Subcutaneous adipose tissue (tissue), 4 donors: ENCODE results near the gene PLCXD3. TPM values are rescaled to one million over a fixed set of nuclear protein-coding genes. Genes with fewer than 3 reads are reported as not detected.

Experiments
- total RNA-seq, 4 donors: library from RNA; depleted of rRNA; stranded (reverse); fragments of >200 nt; gene quantifications; one replicate each; pipeline ENCODE4 v1.1.0, GENCODE V29; 2016
- TF ChIP-seq, protein P1 (sequence below): fragments of 450-650 bp; IDR thresholded peaks from one replicate; pipeline ENCODE4 v1.5.1; 2016; ENCODE audit warnings: low read depth, mild to moderate bottlenecking, control low read depth, antibody characterized with exemption, moderate library complexity

The PLCXD3 gene
- total RNA-seq, 4 donors from 2014 or later = 3.4 to 8.1 (median 7.1) TPM

DNA sequence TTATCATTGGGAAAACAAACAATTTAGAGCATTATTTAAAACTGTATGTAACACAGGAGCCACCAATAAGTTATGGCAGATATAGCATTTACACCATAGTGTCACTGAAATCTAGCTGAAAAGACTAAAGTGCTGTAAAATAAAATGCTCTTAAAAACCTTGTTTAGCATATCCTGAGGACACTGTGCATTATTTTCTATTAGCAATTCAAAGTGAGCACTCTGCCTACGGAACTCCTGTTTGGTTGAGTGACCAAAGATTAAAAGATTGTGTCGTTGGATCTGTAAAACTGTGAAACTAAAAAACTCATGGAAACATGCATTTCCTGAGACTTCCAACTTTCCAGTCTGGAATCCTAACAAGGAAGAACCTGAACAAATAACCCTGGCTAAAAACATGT lies 201.1 kb downstream of the PLCXD3 start:
- TF ChIP-seq, protein P1, sequence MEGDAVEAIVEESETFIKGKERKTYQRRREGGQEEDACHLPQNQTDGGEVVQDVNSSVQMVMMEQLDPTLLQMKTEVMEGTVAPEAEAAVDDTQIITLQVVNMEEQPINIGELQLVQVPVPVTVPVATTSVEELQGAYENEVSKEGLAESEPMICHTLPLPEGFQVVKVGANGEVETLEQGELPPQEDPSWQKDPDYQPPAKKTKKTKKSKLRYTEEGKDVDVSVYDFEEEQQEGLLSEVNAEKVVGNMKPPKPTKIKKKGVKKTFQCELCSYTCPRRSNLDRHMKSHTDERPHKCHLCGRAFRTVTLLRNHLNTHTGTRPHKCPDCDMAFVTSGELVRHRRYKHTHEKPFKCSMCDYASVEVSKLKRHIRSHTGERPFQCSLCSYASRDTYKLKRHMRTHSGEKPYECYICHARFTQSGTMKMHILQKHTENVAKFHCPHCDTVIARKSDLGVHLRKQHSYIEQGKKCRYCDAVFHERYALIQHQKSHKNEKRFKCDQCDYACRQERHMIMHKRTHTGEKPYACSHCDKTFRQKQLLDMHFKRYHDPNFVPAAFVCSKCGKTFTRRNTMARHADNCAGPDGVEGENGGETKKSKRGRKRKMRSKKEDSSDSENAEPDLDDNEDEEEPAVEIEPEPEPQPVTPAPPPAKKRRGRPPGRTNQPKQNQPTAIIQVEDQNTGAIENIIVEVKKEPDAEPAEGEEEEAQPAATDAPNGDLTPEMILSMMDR = no peak

DNA sequence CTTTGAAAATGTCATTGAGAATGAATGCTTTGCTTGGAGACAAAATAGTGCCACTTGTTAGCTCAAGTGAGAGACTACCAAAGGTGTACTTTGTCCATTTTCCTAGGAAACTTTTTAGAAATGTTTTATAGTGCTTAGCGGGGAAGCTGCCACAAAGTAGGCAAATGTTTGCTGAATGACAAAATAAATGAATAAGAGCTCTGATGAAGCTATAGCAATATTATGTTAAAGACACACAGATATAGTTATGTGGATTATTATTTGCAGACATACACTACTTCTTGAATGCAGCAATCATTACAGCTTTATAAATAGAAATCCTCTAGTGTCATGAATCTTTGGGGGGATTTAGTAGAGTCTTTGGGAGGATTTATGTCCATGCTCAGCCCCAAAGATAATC lies 204.4 kb downstream of the PLCXD3 start:
- TF ChIP-seq, protein P1 = no peak

DNA sequence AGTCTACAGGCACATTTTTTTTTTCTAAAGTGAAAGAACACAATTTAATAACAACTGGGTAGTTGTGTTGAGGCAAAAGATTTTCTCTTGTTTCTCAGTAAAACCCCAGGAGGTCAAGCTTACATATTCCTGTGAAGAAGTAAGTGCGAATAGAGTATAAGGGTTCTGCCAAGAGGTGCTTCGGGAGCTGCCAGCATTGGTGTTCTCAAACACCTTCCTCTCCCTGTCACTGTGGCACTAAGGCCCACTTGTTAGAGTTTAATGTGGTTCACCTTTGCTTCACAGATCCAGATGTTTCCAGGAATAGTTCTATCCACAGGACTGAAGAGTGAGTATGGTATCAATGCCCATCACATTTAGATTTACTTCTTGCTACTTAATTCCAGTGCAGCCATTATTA lies 205.3 kb downstream of the PLCXD3 start:
- TF ChIP-seq, protein P1 = no peak

DNA sequence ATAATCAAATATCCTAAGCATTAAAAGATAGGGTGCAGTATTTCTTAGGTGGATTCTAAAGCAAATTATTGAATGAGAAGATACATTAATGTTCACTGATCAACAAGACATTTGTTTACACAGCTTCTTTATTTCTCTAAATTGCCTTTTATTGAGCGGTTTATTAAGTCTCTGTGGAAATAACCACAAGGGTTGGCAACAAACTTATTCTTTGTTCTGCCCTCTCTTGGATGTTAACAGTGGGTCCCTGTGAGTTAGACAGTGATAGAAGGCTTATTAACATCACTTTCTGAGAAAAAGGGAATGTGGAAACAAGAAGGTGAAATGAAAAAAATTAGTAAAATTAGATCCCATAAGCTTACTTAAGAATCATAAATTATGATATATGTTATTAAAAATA lies 214.3 kb downstream of the PLCXD3 start:
- TF ChIP-seq, protein P1 = no peak

DNA sequence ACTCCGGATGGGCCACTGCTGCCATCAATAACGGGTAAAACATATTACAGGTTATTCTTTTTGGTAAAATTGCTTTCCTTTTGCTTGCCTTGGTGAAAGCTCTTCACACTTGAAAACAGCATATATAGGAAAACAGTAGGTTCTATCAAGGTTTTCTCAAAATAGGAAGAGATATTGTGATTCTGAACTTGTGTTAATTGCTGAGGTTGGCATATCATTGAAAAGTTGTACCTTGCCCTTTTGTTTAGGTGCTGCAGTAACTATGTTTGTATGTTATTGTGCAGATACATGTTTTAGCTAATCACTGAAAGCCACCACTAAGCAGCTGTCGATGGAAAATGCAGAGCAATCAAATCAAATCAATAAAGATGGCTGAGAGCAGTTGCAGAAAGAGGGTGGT lies 219.1 kb downstream of the PLCXD3 start:
- TF ChIP-seq, protein P1 = no peak

DNA sequence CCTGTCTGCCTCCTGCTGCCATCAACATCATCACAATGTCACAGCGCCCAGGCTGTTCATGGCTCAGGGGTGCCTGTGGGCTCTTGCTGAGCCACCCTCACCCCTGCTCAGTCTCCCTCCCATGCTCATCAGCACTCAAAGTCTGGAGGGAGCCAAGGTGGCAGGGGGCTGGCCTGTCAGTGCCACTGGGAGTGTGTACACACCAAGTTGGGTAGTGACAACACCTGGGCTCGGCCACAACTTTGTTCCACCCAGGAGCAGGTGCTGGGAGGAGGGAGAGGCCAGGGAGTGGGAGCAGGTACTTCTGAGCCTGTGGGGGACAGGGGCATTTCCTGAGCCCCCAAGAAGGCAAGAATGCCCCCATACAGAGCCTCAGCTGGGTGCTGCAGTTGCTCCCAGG lies 219.6 kb downstream of the PLCXD3 start:
- TF ChIP-seq, protein P1 = no peak

DNA sequence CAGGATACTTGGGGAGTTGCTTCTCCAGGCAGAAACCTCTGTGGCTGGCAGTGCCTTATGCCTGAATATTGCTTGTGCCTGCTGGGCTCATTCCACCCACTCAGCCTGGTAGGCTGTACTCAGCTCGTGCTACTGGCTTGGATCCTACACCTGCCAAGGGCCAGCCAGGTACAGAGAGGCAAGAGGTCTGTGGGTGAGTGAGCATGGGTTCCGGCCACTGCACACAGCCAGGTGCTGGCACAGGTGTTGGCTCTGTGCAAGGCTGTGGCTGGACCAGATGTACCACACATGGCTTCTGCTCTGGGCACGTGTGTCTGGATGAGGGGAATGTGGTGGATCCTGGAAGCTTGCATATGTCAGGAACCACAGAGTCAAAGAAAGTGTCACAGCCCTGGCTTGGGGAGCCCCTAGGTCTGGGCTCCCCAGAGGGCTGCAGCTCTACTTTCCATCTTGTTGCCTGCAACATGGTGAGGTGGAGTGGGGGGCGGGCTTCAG lies 220.4 kb downstream of the PLCXD3 start:
- TF ChIP-seq, protein P1 = no peak
